Neural progenitor cell (in vitro differentiated cells): ENCODE results near the gene DLG2. TPM values are rescaled to one million over a fixed set of nuclear protein-coding genes. Genes with fewer than 3 reads are reported as not detected.

Experiments
- DNase-seq: peaks from one replicate; pipeline ENCODE4 v3.0.0-alpha.2; 2016; ENCODE audit warnings: low spot score
- H2AFZ ChIP-seq: fragments of 200-600 bp; sonication (generic); replicated peaks from 2 replicates; pipeline ENCODE4 v1.6.1; 2016; ENCODE audit warnings: antibody characterized with exemption
- H3F3A ChIP-seq: fragments of 200-600 bp; sonication (generic); 2 replicates; pipeline ENCODE4 v1.6.1; 2016; ENCODE audit warnings: antibody characterized with exemption, low read depth
- H3K27ac ChIP-seq: fragments of 200-600 bp; sonication (generic); 2 replicates; pipeline ENCODE4 v1.5.1; 2016; ENCODE audit warnings: mild to moderate bottlenecking
- H3K27me3 ChIP-seq: fragments of 200-600 bp; sonication (generic); 2 replicates; pipeline ENCODE4 v1.6.1; 2016; ENCODE audit warnings: mild to moderate bottlenecking, moderate library complexity
- H3K36me3 ChIP-seq: fragments of 200-600 bp; sonication (generic); 2 replicates; pipeline ENCODE4 v1.5.1; 2016
- H3K4me1 ChIP-seq: fragments of 200-600 bp; sonication (generic); 2 replicates; pipeline ENCODE4 v1.6.1; 2016; ENCODE audit warnings: mixed run types
- H3K4me2 ChIP-seq: fragments of 200-600 bp; sonication (generic); 2 replicates; pipeline ENCODE4 v1.6.1; 2016
- H3K4me3 ChIP-seq: fragments of 200-600 bp; sonication (generic); 2 replicates; pipeline ENCODE4 v1.5.1; 2016
- H3K79me2 ChIP-seq: fragments of 200-600 bp; sonication (generic); 2 replicates; pipeline ENCODE4 v1.6.1; 2016; ENCODE audit warnings: low read depth
- H3K9ac ChIP-seq: fragments of 200-600 bp; sonication (generic); 2 replicates; pipeline ENCODE4 v1.6.1; 2016
- H3K9me3 ChIP-seq: fragments of 200-600 bp; sonication (generic); 2 replicates; pipeline ENCODE4 v1.5.1; 2016; ENCODE audit warnings: low read depth
- H4K20me1 ChIP-seq: fragments of 200-600 bp; sonication (generic); 2 replicates; pipeline ENCODE4 v1.6.1; 2016; ENCODE audit warnings: low read depth
- H3K27ac Mint-ChIP-seq: 3 replicates; pipeline ENCODE4 v1.8.0; 2021; ENCODE audit warnings: mixed read lengths
- H3K27me3 Mint-ChIP-seq: 2 replicates; pipeline ENCODE4 v1.8.0; 2022; ENCODE audit warnings: low read depth, mild to moderate bottlenecking, inconsistent platforms, moderate library complexity, mixed read lengths; ENCODE audit not compliant: insufficient read depth
- H3K36me3 Mint-ChIP-seq: 3 replicates; pipeline ENCODE4 v1.8.0; 2021; ENCODE audit warnings: mixed read lengths
- H3K4me1 Mint-ChIP-seq: 3 replicates; pipeline ENCODE4 v1.8.0; 2021; ENCODE audit warnings: mixed read lengths
- H3K4me3 Mint-ChIP-seq: 3 replicates; pipeline ENCODE4 v1.8.0; 2021; ENCODE audit warnings: mild to moderate bottlenecking, moderate library complexity, mixed read lengths
- H3K9me3 Mint-ChIP-seq: 3 replicates; pipeline ENCODE4 v1.8.0; 2020; ENCODE audit warnings: mixed read lengths
- EZH2 ChIP-seq: fragments of 200-600 bp; sonication (generic); IDR thresholded peaks from 2 replicates; pipeline ENCODE4 v1.6.1; 2017; ENCODE audit warnings: antibody characterized with exemption, mild to moderate bottlenecking, moderate library complexity
- EZH2phosphoT487 ChIP-seq: fragments of 200-600 bp; sonication (generic); IDR thresholded peaks from 2 replicates; pipeline ENCODE4 v1.6.1; 2017; ENCODE audit warnings: antibody characterized with exemption
- total RNA-seq: library from RNA; depleted of rRNA; stranded (reverse); fragments of >200 nt; gene quantifications from 2 replicates; pipeline ENCODE4 v1.2.3, GENCODE V29; 2015; ENCODE audit warnings: low replicate concordance
- TF ChIP-seq, protein P1 (sequence below): fragments of 200-600 bp; sonication (generic); IDR thresholded peaks from 2 replicates; pipeline ENCODE4 v1.5.1; 2017; ENCODE audit warnings: antibody characterized with exemption, mild to moderate bottlenecking

Gene DLG2
- total RNA-seq, 1 donor from 2014 or later = 7.5 TPM

DNA sequence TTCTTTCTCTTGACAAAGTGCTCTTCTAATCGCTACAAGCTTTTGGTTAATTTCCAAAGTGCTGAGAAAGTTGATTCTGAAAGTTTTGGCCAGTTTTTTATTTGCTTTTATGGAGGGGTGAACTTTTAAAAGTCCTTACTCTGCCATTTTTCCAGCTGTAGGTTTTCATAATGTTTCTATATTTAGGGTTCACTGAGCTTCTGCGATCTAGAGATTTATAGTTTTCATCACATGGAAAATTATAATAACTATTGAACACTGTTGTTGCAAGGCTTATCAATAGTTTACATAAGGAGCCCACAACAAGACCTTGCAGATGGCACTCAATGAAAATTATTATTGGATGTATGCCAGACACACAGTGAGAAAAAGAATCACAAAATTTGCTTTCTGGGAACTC is 55.1 kb downstream of the DLG2 start:
- no peaks in the 10 kb centered on the region for H4K20me1 ChIP-seq

DNA sequence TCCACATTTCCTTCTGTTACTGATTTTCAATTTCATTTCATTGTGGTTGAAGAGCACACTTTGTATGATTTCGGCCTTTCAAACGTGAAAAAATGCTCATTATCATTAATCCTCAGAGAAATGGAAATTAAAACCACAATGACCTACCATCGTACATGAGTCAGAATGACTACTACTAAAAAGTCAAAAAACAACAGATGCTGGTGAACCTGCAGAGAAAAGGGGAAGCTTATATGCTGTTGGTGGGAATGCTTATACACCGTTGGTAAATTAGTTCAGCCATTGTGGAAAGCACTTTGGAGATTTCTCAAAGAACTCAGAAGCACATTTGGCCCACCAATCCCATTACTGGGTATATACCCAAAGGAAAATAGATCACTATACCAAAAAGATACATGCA is 57.6 kb downstream of the DLG2 start:
- TF ChIP-seq EZH2 (no peak), EZH2phosphoT487 (no peak)
- TF ChIP-seq, protein P1, sequence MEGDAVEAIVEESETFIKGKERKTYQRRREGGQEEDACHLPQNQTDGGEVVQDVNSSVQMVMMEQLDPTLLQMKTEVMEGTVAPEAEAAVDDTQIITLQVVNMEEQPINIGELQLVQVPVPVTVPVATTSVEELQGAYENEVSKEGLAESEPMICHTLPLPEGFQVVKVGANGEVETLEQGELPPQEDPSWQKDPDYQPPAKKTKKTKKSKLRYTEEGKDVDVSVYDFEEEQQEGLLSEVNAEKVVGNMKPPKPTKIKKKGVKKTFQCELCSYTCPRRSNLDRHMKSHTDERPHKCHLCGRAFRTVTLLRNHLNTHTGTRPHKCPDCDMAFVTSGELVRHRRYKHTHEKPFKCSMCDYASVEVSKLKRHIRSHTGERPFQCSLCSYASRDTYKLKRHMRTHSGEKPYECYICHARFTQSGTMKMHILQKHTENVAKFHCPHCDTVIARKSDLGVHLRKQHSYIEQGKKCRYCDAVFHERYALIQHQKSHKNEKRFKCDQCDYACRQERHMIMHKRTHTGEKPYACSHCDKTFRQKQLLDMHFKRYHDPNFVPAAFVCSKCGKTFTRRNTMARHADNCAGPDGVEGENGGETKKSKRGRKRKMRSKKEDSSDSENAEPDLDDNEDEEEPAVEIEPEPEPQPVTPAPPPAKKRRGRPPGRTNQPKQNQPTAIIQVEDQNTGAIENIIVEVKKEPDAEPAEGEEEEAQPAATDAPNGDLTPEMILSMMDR = no peak
- H3K9me3 Mint-ChIP-seq = no peaks in the 10 kb centered on the region
- H4K20me1 ChIP-seq = no peaks in the 10 kb centered on the region
- no peak overlapping the region for H3K4me2 ChIP-seq
- no peaks in the 10 kb centered on the region for H3F3A ChIP-seq
- H3K27me3 Mint-ChIP-seq = peaks cover 2% of the 10 kb centered on the region
- H3K9ac ChIP-seq = no peak overlapping the region
- H3K9me3 ChIP-seq = no peaks in the 10 kb centered on the region
- H3K4me3 Mint-ChIP-seq = no peak overlapping the region
- H3K4me1 ChIP-seq = no peaks in the 10 kb centered on the region
- H3K36me3 Mint-ChIP-seq = no peaks in the 10 kb centered on the region
- H3K36me3 ChIP-seq = no peaks in the 10 kb centered on the region
- no peak overlapping the region for H2AFZ ChIP-seq
- no peak for DNase-seq
- H3K4me1 Mint-ChIP-seq = no peaks in the 10 kb centered on the region
- no peaks in the 10 kb centered on the region for H3K79me2 ChIP-seq
- H3K4me3 ChIP-seq = no peak overlapping the region
- H3K27ac ChIP-seq = no peak overlapping the region
- H3K27me3 ChIP-seq = no peaks in the 10 kb centered on the region
- H3K27ac Mint-ChIP-seq = no peak overlapping the region

More for the DNA sequence above, 55.1 kb downstream of the DLG2 start:
- H3K9me3 Mint-ChIP-seq = peaks cover 2% of the 10 kb centered on the region
- no peaks in the 10 kb centered on the region for H3K4me1 ChIP-seq
- TF ChIP-seq EZH2phosphoT487 (no peak), EZH2 (no peak)
- TF ChIP-seq, protein P1 = no peak
- peaks cover 2% of the 10 kb centered on the region for H3K36me3 Mint-ChIP-seq
- no peaks in the 10 kb centered on the region for H3F3A ChIP-seq
- no peak overlapping the region for H3K4me2 ChIP-seq
- H3K36me3 ChIP-seq = no peaks in the 10 kb centered on the region
- DNase-seq = no peak
- no peaks in the 10 kb centered on the region for H3K4me1 Mint-ChIP-seq
- H3K4me3 Mint-ChIP-seq = no peak overlapping the region
- no peaks in the 10 kb centered on the region for H3K27me3 ChIP-seq
- H3K27ac ChIP-seq = no peak overlapping the region
- H3K27me3 Mint-ChIP-seq = peaks cover 2% of the 10 kb centered on the region
- H3K4me3 ChIP-seq = no peak overlapping the region
- H3K9me3 ChIP-seq = no peaks in the 10 kb centered on the region
- H3K79me2 ChIP-seq = no peaks in the 10 kb centered on the region
- H2AFZ ChIP-seq = no peak overlapping the region
- no peak overlapping the region for H3K9ac ChIP-seq
- no peak overlapping the region for H3K27ac Mint-ChIP-seq

DNA sequence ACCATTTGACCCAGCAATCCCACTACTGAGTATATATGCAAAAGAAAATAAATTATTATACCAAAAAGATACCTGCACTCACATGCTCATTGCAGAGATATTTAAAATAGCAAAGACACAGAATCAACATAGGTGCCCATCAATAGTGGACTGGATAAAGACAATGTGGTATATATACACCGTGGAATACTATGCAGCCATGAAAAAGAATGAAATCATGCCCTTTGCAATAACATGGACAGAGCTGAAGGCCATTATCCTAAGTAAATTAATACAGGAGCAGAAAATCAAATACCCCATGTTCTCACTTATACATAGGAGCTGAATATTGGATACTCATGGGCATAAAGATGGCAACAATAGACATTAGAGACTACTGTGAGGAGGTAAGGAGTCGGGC is 68.7 kb downstream of the DLG2 start:
- no peaks in the 10 kb centered on the region for H3K27me3 ChIP-seq
- H3K4me3 Mint-ChIP-seq = no peak overlapping the region
- no peak overlapping the region for H3K4me2 ChIP-seq
- peaks cover 6% of the 10 kb centered on the region for H3K9me3 ChIP-seq
- H3K27me3 Mint-ChIP-seq = no peaks in the 10 kb centered on the region
- H3K9me3 Mint-ChIP-seq = peaks cover 2% of the 10 kb centered on the region
- H3K4me1 ChIP-seq = no peaks in the 10 kb centered on the region
- no peaks in the 10 kb centered on the region for H3F3A ChIP-seq
- H3K36me3 Mint-ChIP-seq = no peaks in the 10 kb centered on the region
- no peak overlapping the region for H2AFZ ChIP-seq
- H3K9ac ChIP-seq = no peak overlapping the region
- H3K27ac ChIP-seq = no peak overlapping the region
- H3K36me3 ChIP-seq = peaks cover 3% of the 10 kb centered on the region
- no peaks in the 10 kb centered on the region for H4K20me1 ChIP-seq
- no peak overlapping the region for H3K4me3 ChIP-seq
- DNase-seq = no peak
- no peak for TF ChIP-seq EZH2phosphoT487
- TF ChIP-seq EZH2 = no peak
- TF ChIP-seq, protein P1 = no peak
- no peak overlapping the region for H3K27ac Mint-ChIP-seq
- H3K4me1 Mint-ChIP-seq = no peaks in the 10 kb centered on the region
- H3K79me2 ChIP-seq = no peaks in the 10 kb centered on the region
